Fibroblast of mammary gland (primary cell): ENCODE results near the gene ZFP42.

ENCODE experiments used
- DNase-seq: peaks from one replicate; pipeline ENCODE4 v3.0.0-alpha.2; 2010; ENCODE audit warnings: low read depth
- H3K4me3 ChIP-seq: 2 replicates; pipeline ENCODE4 v1.5.1; 2011; ENCODE audit warnings: low read depth, mild to moderate bottlenecking, low read length, moderate library complexity; ENCODE audit not compliant: control insufficient read depth
- CTCF ChIP-seq: conservative IDR thresholded peaks from 2 replicates; pipeline ENCODE4 v1.5.1; 2011; ENCODE audit warnings: low read depth, low read length, inconsistent platforms; ENCODE audit not compliant: control insufficient read depth, insufficient read depth

The ZFP42 gene

GRCh38 chr4:188002751-188003150 lies 7.2 kb downstream of the ZFP42 start:
- no peak for DNase-seq
- no peak for TF ChIP-seq CTCF
- H3K4me3 ChIP-seq, result no peak overlapping the region

- TF ChIP-seq CTCF, result no peak
- H3K4me3 ChIP-seq, result no peak overlapping the region
- DNase-seq, result no peak
Observed at GRCh38 chr4:188005561-188005960, 10.0 kb downstream of the ZFP42 start.

- DNase-seq, result no peak
- no peak for TF ChIP-seq CTCF
Observed at GRCh38 chr4:188006285-188006848, 10.8 kb downstream of the ZFP42 start.

GRCh38 chr4:188008377-188008776 lies 12.8 kb downstream of the ZFP42 start:
- no peak overlapping the region for H3K4me3 ChIP-seq
- TF ChIP-seq CTCF, result no peak
- peak; percentile 87 for DNase-seq

More at GRCh38 chr4:188006285-188006848, 10.8 kb downstream of the ZFP42 start:
- no peak overlapping the region for H3K4me3 ChIP-seq

- no peak overlapping the region for H3K4me3 ChIP-seq
- TF ChIP-seq CTCF, result no peak
- no peak for DNase-seq
Observed at GRCh38 chr4:188012426-188012945, 16.9 kb downstream of the ZFP42 start.

GRCh38 chr4:188015025-188015940 lies 19.7 kb downstream of the ZFP42 start:
- no peak for TF ChIP-seq CTCF
- H3K4me3 ChIP-seq, result no peak overlapping the region
- no peak for DNase-seq
